ENCODE measurements around the gene SLC12A5. TPM values are rescaled to one million over a fixed set of nuclear protein-coding genes. Genes with fewer than 3 reads are reported as not detected.
"Not testable (repeated sequence)": the region's sequence is repeated elsewhere in the genome, so short reads cannot be mapped to it uniquely, and the experiment has no call there.

SLC12A5 gene
- 0.73 TPM for total RNA-seq
- long read RNA-seq = 0 reads

DNA sequence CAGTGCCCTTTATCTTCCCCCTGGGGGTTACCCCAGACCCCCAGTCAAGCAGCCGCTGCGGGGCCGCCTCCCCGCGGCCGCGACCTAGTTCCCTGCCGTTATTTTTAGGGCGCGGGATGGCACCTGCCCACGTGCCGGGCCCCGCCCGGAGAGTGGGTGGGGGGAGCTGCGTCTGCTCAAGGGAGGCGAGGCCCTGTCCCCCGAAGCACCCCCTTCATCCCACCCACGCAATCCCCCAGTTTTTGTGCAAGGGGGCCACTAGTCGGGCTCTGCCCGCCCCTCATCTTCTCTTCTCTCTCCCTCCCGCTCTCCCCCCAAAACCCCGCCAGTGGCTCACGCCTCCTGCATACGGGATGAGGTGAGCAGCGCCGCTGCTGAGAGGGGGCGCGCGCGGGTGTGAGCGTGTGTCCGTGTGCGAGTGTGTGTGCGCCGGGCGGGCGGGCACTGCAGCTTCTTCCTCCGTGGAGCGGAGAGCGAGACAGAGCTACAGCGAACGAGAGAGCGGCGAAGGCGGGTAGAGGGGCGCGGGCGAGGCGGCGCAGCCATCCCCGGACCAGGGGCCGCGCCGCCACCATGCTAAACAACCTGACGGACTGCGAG, at the start of gene SLC12A5:
Gene SLC12A5 (plus strand): TSS at position 444 of the 600 bp plus-strand sequence. CDS start 130 bp downstream, at position 574.
- intact Hi-C loops (cut with DNase I) = no loop called here
- no peak for DNase-seq (ENCODE audit: low spot score)

DNA sequence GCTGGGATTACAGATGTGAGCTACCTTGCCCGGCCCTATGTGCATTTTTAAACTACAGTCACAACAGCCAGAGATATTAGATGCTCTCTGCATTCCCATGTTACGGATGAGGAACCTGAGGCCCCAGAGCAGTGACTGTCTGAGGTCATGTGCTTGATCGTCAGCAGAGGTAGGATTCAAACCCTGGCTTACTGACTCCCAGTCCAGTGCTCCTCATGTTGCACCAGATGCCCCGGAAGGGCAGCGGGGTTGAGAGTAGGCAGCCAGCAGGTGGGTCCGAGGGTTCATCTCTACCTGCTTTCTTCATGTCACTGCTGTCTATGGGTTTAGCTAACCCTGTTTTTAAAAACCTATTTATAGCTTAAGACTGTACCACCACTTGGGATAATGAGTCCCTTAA, 47.8 kb upstream of the SLC12A5 start:
- intact Hi-C loops (cut with DNase I) = no loop called here
- DNase-seq (ENCODE audit: low spot score) = peak; percentile 59

DNA sequence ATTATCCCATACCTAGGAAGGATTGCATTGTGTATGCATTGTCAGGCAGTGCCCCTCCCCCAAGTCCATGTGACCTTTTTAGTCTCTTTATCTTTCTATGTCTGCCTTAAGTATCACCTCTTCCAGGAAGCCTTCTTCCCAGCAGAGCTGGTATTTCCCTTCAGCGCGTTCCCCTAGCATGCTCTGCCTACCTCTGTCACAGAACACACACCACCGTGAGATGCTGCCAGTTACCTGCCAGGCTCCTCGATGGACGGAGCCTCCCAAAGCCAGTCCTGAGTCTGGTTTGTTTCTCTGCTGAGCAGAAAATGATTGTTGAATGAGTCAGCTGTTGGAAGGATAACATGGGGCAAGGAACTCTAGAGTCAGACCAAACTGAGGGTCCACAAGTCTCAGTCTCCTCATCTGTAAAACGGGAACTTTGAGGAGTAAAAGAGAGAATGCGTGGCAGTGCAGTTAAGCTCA, 45.7 kb upstream of the SLC12A5 start:
- peak; percentile 2 for DNase-seq (ENCODE audit: low spot score)
- intact Hi-C loops (cut with DNase I) = no loop called here

DNA sequence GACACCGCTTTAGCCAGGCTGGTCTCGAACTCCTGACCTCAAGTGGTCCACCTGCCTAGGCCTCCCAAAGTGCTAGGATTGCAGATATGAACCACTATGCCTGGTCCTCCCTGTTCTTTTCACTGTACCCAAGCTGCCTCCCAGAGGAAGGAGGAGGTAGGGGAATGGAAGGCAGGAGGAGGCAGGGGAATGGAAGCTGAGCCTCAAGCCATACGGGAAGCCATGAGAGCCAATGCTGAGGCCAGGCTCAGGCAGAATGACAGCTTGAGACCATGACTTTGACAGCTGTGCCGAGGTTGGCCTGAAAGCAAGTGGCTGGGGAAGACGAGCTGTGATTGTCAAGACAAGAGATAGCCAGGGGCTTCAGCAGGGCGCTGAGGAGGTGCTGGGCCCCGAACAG, 43.4 kb upstream of the SLC12A5 start:
- intact Hi-C loops (cut with DNase I) = no loop called here
- DNase-seq (ENCODE audit: low spot score) = peak; percentile 43

DNA sequence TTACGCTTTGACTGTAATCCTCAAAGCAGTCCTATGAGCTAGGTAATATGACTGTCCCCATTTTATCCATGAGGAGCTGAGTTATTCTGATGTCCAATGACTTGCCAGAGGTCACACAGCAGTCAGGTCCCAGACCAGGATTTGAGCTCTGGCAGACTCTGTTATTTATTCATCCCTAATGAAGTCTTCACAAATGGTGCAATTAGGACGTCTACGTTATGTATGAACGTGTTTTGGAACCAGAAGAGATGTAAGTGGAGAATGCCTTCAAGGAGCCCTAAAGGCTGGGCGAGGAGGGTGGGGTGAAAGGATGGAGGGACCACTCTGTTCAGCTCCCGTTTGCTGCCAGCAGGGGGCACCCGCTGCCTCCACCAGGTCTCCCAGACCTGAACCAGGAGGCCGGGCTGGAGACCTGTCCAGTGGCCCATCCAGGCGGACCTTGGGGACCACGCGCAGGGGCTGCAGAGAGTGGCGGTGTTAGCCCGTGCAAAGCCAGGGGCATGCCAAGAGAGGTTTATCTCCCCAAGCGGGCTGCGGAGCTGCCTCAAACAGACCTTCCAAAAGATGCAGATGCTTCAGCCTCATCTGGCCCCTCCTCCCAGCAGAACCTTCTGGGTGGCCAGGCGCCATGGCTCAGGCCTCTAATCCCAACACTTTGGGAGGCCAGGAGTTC, 41.8 kb upstream of the SLC12A5 start:
- DNase-seq (ENCODE audit: low spot score) = peak; percentile 90
- intact Hi-C loops (cut with DNase I) = no loop called here

DNA sequence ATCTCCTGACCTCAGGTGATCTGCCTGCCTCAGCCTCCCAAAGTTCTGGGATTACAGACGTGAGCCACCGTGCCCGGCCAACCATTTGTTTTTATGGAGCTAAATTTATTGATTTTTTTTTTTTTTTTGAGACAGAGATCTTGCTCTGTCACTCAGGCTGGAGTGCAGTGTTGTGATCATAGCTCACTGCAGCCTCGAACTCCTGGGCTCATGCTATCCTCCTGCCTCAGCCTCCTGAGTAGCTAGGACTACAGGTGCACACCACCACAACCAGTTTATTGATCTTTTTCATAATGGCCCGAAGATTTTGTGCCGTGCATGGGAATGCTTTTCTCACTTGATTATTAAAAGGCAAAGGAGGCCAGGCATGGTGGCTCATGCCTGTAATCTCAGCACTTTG, 40.2 kb upstream of the SLC12A5 start:
- intact Hi-C loops (cut with DNase I); DNase-seq (ENCODE audit: low spot score): not testable (repeated sequence)

DNA sequence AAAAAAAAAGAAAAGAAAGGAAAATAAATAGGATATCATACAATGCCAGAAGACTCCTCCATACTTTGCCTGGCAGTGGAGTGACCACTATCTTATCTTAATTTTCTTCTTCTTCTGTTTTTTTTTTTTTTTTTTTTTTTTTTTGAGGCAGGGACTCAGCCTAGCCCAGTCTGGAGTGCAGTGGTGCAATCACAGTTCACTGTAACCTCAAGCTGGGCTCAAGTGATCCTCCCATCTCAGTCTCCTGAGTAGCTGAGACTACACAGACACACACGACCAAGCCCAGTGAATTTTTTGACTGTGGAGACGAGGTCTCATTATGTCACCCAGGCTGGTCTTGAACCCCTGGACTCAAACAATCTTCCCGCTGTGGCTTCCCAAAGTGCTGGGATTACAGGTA, 37.4 kb upstream of the SLC12A5 start:
- intact Hi-C loops (cut with DNase I) = no loop called here
- no peak for DNase-seq (ENCODE audit: low spot score)

DNA sequence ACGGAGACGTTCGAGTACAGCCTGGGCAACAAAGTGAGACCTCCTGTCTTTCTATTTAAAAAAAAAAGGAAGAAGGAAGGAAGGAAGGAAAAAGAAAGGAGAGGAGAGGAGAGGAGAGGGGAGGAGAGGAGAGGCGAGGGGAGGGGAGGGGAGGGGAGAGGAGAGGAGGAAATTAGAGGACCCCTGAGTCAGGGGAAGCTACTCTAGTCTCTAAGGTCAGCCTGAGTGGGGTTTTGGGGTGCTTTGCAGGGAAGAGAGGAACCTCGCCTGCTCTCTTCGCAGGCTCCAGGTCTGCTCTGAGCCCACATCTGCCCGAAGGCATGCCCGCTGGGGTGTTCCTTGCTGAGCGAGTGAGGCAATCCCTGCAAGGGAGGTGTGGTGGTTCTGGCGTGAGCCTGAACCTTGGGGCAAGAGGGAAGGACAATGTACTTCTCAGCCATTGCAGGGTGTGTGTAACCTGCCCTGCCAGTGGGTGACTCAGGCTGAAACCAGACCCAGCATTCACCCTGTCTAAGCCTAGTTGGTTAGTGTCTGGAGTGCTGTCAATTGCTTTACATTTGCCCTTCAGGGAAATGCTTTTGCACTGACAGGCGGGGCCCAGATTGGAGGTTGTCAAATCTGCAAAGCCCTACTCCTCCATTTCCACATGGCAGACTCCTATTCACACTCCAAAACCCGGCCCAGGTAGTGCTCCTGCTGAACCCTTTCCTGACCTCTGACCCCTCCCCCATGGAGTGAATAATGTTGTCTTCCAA, 35.6 kb upstream of the SLC12A5 start:
- DNase-seq (ENCODE audit: low spot score) = no peak

DNA sequence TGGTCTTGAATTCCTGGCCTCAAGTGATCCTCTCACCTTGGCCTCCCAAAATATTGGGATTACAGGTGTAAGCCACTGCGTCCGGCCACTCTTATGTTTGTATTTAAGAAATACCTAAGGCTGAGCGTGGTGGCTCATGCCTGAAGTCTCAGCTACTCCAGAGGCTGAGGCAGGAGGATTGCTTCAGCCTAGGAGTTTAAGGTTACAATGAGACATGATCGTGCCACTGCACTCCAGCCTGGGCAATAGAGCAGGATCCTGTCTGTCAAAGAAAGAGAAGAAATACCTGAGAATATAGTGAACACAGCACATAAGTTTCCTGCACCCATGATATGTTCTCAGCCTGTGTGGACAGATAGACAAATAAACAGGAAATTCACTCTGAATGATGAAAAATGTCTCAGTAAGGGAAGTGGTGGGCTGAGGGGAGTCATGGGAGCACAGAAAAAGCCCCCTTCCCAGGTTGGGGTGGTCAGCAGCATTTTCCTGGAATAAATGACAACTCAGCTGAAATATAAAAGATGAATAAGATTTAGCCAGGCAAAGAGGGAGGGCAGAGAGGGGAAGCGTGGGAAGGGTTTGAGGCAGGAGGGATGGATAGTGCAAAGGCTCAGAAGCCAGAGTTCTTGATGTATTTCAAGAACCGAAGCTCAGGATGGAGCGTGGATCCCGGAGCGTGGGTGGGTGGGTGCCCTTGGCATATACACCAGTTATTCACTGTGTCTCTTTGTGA, 34.1 kb upstream of the SLC12A5 start:
- intact Hi-C loops (cut with DNase I) = no loop called here

More for the DNA sequence above, 35.6 kb upstream of the SLC12A5 start:
- intact Hi-C loops (cut with DNase I) = no loop called here

DNA sequence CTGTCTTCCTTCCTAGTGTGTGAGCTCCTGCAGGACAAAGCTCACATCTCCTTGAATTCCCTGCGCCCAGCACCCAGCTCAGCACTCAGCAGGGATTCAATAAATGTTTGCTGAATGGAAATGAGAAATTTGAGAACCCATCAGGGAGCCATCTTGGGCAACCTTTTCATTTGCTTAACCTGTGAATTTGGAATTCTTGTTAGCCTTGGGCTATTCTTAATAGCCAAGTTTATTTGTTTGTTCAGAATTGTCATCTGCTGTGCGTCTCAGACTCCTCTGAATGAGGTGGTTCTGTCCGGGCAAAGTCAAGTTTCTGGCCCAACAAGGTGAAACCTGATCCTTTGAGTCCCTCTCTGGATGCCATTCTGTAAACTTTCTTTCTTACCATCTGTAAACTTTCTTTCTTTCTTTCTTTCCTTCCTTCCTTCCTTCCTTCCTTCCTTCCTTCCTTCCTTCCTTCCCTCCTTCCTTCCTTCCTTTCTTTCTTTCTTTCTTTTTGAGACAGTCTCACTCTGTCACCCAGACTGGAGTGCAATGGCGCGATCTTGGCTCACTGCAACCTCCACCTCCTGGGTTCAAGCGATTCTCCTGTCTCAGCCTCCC, 33.4 kb upstream of the SLC12A5 start:
- DNase-seq (ENCODE audit: low spot score); intact Hi-C loops (cut with DNase I): not testable (repeated sequence)

More for the DNA sequence above, 34.1 kb upstream of the SLC12A5 start:
- no peak for DNase-seq (ENCODE audit: low spot score)

DNA sequence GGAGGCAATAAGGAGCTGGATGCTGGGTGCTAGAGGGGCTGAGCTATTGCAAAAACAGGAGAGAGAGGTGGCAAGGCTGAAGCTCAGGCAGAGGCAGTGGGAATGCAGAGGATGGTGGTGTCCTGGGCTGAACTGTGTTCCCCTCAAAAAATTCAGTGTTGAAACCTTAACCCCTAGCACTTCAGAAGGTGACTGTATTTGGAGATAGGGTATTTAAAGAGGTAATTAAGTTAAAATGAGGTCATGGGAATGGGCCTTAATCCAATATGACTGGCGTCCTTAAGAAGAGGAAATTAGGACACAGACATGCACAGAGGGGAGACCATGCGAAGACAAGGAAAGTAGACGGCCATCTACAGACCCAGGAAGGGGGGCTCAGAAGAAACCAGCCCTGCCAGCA, 31.8 kb upstream of the SLC12A5 start:
- intact Hi-C loops (cut with DNase I) = no loop called here
- DNase-seq (ENCODE audit: low spot score) = no peak

DNA sequence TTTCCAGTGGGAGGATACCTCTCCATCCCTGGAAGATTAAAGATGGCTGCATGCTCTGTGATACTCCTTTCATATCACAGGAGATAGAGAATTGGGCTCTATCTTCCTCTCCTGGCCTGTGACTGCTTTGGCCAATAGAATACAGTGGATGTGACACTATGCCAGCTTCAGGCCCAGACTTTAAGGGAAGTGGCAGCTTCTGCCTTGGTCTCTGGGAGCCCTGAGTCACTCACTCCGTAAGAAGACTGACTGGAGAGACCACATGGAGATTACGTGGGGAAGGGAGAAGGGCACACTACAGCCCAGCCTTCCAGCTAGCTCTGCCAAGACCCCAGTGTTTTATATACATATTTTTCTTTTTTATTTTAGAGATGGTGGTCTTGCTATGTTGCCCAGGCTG, 30.7 kb upstream of the SLC12A5 start:
- intact Hi-C loops (cut with DNase I) = no loop called here
- no peak for DNase-seq (ENCODE audit: low spot score)

DNA sequence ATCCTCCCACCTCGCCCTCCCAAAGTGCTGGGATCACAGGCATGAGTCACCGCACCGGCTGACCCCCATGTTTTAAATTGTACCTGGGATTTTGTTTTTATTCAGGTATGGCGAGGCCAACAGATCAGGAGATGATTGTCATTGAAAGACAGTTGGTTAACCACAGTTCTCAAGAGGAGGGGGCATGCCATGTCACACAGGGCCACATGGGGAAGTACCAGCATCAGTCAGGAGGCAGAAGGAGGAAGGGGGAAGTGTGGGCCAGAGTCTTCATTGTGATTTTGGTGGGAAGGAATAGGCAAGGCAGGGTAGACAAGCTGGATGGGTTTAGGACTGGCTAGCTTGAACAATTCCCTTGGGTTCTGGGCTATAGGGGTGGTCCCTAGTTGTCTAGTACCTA, 30.3 kb upstream of the SLC12A5 start:
- DNase-seq (ENCODE audit: low spot score) = no peak
- intact Hi-C loops (cut with DNase I) = no loop called here

DNA sequence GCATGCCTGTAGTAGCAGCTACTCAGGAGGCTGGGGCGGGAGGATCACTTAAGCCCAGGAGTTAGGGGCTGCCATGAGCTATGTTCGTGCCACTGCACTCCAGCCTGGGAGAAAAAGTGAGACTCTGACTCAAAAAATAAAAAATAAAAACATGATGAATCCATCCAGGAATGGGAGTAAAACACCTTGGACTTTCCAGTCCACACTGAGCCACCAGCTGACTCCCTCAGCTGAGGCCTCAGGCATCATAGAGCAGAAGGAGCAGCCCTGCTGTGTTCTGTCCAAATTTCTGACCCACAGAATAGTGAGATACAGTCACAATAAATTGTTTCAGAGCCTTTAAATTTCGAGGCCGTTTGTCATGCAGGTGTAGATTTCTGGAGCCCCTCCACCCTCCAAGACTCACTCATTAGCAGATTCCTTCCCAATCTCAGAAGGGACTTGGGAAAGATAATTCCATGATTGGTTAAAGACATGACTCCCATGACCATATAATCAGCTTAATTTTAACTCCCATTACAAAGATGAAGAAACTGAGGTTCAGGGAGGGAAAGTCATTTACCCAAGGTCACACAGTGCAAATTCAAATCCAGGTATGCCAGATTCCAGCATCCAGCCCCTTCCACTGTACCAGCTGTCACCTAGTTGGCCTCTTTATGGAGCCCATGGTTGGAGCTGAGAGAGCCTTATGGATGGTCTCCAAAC, 29.3 kb upstream of the SLC12A5 start:
- DNase-seq (ENCODE audit: low spot score) = no peak
- intact Hi-C loops (cut with DNase I) = no loop called here

DNA sequence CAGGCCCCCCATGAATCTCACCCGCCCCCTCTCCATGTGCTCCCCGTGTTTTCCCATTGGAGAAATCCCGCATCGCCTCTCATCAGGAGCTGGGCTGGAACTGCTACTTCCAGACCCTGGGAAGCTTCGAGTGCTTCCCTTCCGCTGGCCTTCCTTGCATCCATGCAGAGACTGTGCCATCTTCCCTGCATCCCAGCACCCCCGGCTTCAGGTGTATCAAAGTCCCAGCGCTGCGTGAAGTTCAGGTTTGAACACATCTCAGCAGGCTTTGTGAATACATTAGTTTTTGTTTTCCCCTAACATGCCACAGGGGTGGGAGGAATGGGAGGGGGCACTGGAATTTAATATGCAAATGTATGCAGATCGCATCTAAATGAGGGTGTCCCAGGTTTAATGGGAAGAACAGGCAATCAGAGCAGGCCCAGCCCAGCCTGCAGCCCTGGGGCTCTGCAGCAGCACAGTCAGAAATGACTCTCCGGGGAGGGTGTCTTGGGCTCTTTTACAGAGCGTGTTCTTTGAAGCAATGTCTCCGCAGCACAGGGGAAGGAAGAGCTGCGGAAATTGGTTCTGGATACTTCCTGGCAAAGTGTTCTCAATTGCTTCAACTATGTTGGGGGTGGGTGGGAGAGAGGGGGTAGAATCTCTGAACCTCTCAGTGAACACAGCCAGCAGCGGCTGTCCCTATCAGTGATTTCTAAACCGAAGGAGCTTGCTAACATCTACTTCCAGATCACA, 28.6 kb upstream of the SLC12A5 start:
- intact Hi-C loops (cut with DNase I) = no loop called here
- no peak for DNase-seq (ENCODE audit: low spot score)

DNA sequence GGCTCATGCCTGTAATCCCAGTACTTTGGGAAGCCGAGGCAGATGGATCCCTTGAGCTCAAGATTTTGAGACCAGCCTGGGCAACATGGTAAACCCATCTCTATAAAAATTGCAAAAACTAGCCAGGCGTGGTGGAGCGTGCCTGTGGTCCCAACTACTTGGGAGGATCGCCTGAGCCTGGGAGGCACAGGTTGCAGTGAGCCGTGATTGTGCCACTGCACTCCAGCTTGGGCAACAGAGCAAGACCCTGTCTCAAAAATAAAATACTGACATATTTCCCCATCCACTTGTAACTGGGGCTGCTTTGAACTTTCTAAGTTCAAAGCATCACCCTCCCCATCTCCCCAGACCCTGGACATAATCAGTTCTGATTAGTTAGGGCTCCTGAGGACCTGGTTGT, 27.5 kb upstream of the SLC12A5 start:
- DNase-seq (ENCODE audit: low spot score) = no peak
- intact Hi-C loops (cut with DNase I) = no loop called here

DNA sequence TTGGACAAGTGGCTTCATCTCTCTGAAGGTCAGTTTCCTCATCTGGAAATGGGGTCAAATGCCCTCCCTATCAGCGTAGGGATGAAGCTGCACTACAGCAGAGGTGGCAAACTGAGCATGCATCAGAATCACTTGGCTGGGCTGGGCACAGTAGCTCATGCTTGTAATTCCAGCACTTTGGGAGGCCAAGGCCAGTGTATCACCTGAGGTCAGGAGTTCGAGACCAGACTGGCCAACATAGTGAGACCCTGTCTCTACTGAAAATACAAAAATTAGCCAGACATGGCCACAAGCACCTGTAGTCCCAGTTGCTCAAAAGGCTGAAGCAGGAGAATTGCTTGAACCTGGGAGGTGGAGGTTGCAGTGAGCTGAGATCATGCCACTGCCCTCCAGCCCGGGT, 27.0 kb upstream of the SLC12A5 start:
- intact Hi-C loops (cut with DNase I) = no loop called here

DNA sequence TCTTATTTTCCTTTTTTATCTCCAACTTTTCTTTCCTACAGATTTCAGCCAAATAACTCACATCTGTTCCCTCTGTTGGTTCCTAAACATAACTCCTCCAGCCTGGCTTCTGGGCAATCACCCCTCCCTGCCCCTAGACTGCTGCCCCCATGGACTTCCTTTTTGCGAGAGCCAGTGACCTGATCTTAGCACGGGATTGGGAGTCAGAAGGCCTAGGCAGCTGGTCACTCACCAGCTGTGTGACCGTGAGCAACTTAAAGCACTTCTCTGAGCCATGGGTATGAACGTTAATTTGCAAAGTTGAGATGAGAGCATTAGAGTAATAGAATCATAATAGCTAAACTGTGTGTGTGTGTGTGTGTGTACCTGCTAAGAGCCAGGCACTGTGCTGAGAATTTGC, 24.8 kb upstream of the SLC12A5 start:
- intact Hi-C loops (cut with DNase I) = no loop called here
- no peak for DNase-seq (ENCODE audit: low spot score)

More for the DNA sequence above, 27.0 kb upstream of the SLC12A5 start:
- no peak for DNase-seq (ENCODE audit: low spot score)

All from cardiac septum (tissue), 1 donor.